Heart right ventricle (tissue), 16 donors: ENCODE results near the gene ZFHX3. TPM values are rescaled to one million over a fixed set of nuclear protein-coding genes. Genes with fewer than 3 reads are reported as not detected.

Experiments
- ATAC-seq, 8 donors: fragments of 200-7000 bp; cut with Tn5 transposase; one replicate each; pipeline ENCODE4 v1.9.1; 2020; ENCODE audit warnings: mild to moderate bottlenecking in 8 of 8, moderate library complexity in 8 of 8, moderate number of reproducible peaks in 1 of 8
- DNase-seq, 2 donors: peaks; one replicate each; pipeline ENCODE4 v3.0.0-alpha.2; 2020
- H3K27ac ChIP-seq, 10 donors: fragments of 200-600 bp; sonication (generic) in 2 of 10; one replicate each; pipeline versions ENCODE4 v1.5.0 to v1.8.0; 2020 to 2022; ENCODE audit warnings: mild to moderate bottlenecking in 3 of 10
- H3K27me3 ChIP-seq, 7 donors: fragments of 200-600 bp; one replicate each; pipeline ENCODE4 v1.8.0; 2021 to 2022; ENCODE audit warnings: mild to moderate bottlenecking in 2 of 7
- H3K36me3 ChIP-seq, 9 donors: fragments of 200-600 bp; sonication (generic) in 1 of 9; one replicate each; pipeline versions ENCODE4 v1.5.0 to v1.8.0; 2020 to 2022; ENCODE audit warnings: mild to moderate bottlenecking in 2 of 9
- H3K4me1 ChIP-seq, 9 donors: fragments of 200-600 bp; sonication (generic) in 1 of 9; one replicate each; pipeline versions ENCODE4 v1.5.0 to v1.8.0; 2020 to 2022; ENCODE audit warnings: mild to moderate bottlenecking in 4 of 9
- H3K4me3 ChIP-seq, 10 donors: fragments of 200-600 bp; sonication (generic) in 2 of 10; one replicate each; pipeline versions ENCODE4 v1.5.0 to v1.8.0; 2020 to 2022; ENCODE audit warnings: mild to moderate bottlenecking in 7 of 10, moderate library complexity in 2 of 10
- H3K9me3 ChIP-seq, 11 donors: fragments of 200-600 bp in 10 of 11; sonication (generic) in 2 of 11; one replicate each; pipeline versions ENCODE4 v1.5.0 to v1.8.0; 2013 to 2022; ENCODE audit warnings: mild to moderate bottlenecking in 2 of 11, control low read depth in 1 of 11, moderate library complexity in 1 of 11
- WGBS, 2 donors: extraction: QIAGEN DNeasy Blood & Tissue Kit; methylation state at CpG; one replicate each; pipeline ENCODE4 v1.1.7; 2013; ENCODE audit warnings: inconsistent platforms in 1 of 2; 5-methylcytosine and 5-hydroxymethylcytosine counted together
- intact Hi-C, 10 donors: fragments of 100-400 bp; cut with DNase I; formaldehyde crosslinking; loops; one replicate each; pipeline versions ENCODE4 v1.11.1 to v1.14.2; 2022
- long read RNA-seq, 3 donors: library from polyadenylated mRNA; unstranded; transcript quantifications; one replicate each; pipeline ENCODE4 v2.0.0, GENCODE V29; 2020 to 2021
- polyA plus RNA-seq, 2 donors: library from polyadenylated mRNA; stranded (reverse); fragments of 200-250 nt; gene quantifications; one replicate each; pipeline ENCODE4 v1.2.3, GENCODE V29; 2013
- total RNA-seq, 10 donors: library from RNA; stranded (reverse); fragmentation: NEBNext Ultra II Directional in 3 of 10; extraction: Animal tissue kit (Norgen Biotek cat#: 25700) in 3 of 10; gene quantifications; one replicate each; pipeline versions ENCODE4 v1.2.1 to v1.2.4, GENCODE V29; 2021 to 2023
- TF ChIP-seq, protein P1 (sequence below), 9 donors: fragments of 200-600 bp; sonication (generic) in 2 of 9; IDR thresholded peaks; one replicate each; pipeline versions ENCODE4 v1.5.0 to v1.8.0; 2021 to 2022; ENCODE audit warnings: antibody characterized with exemption in 9 of 9, mild to moderate bottlenecking in 5 of 9, moderate library complexity in 1 of 9
- donor health status: Arrhythmogenic right ventricular cardiomyopathy.
- donor health status: ischemic (EF 13 %, LVEDD 7.1; RV severe dilation, severe dysfunction).
- donor health status: healthy with polysubstance abuse.
- donor health status: DM: no; HTN: yes; CAD: no.
- donor health status: DM: no; HTN: no; CAD: no.
- donor health status: ischemic (EF 25% LVEDD 6.9; RV normal size, moderate dysfunction).
- donor health status: ischemic (EF 25% LVEDD 5.7; RV mildly dilated, moderate dysfunction).
- donor health status: healthy.
- donor health status: DM: yes; HTN: yes; CAD: no.
- donor health status: Ischemic cardiomyopathy.
- donor health status: ischemic (EF 35%, LVEDD 5.7; RV mildly dilated, moderate dysfunction).
- donor health status: nonischemic (EF 11% LVEDD 7.7; RV severe dilation, severe dysfunction).
- donor health status: DM: yes; HTN: yes; CAD: no.
- donor health status: PGD.
- donor health status: ischemic (EF 29% LVEDD 5.4; RV normal size, mild dysfunction).
- donor health status: nonischemic (EF 23%, LVEDD 6.1; RV moderate dilation, normal function).

ZFHX3 gene, protein sequence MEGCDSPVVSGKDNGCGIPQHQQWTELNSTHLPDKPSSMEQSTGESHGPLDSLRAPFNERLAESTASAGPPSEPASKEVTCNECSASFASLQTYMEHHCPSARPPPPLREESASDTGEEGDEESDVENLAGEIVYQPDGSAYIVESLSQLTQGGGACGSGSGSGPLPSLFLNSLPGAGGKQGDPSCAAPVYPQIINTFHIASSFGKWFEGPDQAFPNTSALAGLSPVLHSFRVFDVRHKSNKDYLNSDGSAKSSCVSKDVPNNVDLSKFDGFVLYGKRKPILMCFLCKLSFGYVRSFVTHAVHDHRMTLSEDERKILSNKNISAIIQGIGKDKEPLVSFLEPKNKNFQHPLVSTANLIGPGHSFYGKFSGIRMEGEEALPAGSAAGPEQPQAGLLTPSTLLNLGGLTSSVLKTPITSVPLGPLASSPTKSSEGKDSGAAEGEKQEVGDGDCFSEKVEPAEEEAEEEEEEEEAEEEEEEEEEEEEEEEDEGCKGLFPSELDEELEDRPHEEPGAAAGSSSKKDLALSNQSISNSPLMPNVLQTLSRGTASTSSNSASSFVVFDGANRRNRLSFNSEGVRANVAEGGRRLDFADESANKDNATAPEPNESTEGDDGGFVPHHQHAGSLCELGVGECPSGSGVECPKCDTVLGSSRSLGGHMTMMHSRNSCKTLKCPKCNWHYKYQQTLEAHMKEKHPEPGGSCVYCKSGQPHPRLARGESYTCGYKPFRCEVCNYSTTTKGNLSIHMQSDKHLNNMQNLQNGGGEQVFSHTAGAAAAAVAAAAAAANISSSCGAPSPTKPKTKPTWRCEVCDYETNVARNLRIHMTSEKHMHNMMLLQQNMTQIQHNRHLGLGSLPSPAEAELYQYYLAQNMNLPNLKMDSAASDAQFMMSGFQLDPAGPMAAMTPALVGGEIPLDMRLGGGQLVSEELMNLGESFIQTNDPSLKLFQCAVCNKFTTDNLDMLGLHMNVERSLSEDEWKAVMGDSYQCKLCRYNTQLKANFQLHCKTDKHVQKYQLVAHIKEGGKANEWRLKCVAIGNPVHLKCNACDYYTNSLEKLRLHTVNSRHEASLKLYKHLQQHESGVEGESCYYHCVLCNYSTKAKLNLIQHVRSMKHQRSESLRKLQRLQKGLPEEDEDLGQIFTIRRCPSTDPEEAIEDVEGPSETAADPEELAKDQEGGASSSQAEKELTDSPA (N-terminal part only)
- 10 to 100 TPM in 6 of 10 donors, 1 to 10 TPM in 4; 7.9 to 15.2 (median 11.7) TPM for total RNA-seq
- 1 to 10 TPM; 1.6 to 4.0 TPM for polyA plus RNA-seq
- long read RNA-seq, donor 1, partial matches to known transcripts: 1 of 4 reads
- long read RNA-seq, donor 1, other reads (novel, unspliced or antisense): 3 of 4 reads
- long read RNA-seq, donor 2, partial matches to known transcripts: 2 of 16 reads
- long read RNA-seq, donor 2, other reads (novel, unspliced or antisense): 14 of 16 reads
- long read RNA-seq, donor 3, partial matches to known transcripts: 7 of 10 reads
- long read RNA-seq, donor 3, other reads (novel, unspliced or antisense): 3 of 10 reads

DNA sequence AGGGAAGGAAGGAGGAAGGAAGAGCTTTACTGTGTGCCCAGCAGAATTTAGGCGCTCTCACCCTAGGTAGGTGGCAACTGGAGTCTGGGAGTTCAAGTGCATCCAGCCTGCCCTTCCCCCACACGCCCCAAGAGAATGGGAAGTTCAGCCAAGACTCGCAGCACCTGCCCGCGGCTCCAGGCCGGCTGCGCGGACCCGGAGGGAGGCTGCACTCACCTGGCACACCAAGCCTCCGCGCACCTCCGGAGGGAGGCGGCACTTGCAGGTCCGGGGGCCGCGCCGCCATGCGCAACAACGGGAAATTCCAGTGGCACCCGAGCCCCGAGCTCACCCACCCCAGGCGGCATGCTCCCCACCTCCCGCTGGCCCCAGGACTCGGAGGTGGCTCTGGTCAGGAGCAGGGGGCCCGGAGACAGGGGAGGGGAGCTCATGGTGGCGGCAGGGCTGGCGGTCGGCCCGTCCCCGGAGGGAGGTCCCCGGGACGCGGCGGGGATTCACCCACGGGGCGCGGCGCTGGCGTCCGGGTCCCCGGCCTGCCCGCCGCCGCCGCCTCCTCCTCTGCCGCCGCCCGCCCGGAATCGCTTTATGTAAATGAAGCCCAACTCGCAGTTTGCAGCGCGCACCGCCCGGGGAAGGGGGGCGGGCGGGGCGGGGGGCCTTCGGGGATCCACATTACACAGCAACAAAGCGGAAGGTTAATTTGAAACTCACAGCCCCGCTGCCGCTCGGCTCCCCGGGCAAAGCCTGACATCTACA lies at the start of gene ZFHX3:
ZFHX3 (minus strand) TSS at position 593 of the 756 bp plus-strand sequence. CDS start 87,983 bp downstream, outside the sequence.
- TF ChIP-seq, protein P1, sequence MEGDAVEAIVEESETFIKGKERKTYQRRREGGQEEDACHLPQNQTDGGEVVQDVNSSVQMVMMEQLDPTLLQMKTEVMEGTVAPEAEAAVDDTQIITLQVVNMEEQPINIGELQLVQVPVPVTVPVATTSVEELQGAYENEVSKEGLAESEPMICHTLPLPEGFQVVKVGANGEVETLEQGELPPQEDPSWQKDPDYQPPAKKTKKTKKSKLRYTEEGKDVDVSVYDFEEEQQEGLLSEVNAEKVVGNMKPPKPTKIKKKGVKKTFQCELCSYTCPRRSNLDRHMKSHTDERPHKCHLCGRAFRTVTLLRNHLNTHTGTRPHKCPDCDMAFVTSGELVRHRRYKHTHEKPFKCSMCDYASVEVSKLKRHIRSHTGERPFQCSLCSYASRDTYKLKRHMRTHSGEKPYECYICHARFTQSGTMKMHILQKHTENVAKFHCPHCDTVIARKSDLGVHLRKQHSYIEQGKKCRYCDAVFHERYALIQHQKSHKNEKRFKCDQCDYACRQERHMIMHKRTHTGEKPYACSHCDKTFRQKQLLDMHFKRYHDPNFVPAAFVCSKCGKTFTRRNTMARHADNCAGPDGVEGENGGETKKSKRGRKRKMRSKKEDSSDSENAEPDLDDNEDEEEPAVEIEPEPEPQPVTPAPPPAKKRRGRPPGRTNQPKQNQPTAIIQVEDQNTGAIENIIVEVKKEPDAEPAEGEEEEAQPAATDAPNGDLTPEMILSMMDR (IDR thresholded peaks at IDR 0.05): peak in 5 of 9 donors; percentile 11 to 57 (median 44)
- Histone ChIP-seq H3K9me3 (no peaks in the 10 kb centered on the region), H3K4me1 (peaks cover 22 to 89% (median 67%) of the 10 kb centered on the region in 9 donors), H3K4me3 (peak within 1 kb of the TSS; percentile 59 to 94 (median 82)), H3K27me3 (peaks cover 0 to 15% (median 0%) of the 10 kb centered on the region in 7 donors), H3K27ac (peak within 1 kb of the TSS; percentile 77 to 96 (median 92)), H3K36me3 (no peaks in the 10 kb centered on the region)
- ATAC-seq (peak; percentile 66 to 81 (median 72)), DNase-seq (peak; percentile 68 to 76)
- WGBS, 2 donors: 1 to 2% methylated on average over 55 to 64 of the region's 64 CpGs
- intact Hi-C loops: loop anchor here in 8 of 10 donors (1.0 to 10.0 kb wide), 8 partner anchors 60 to 545 kb away; no protein-coding TSS in a partner anchor

- 80 to 97% methylated on average over 3 of the region's 3 CpGs for WGBS, 2 donors
- Histone ChIP-seq H3K36me3 (no peaks in the 10 kb centered on the region), H3K27me3 (no peaks in the 10 kb centered on the region), H3K4me3 (no peak overlapping the region), H3K9me3 (no peaks in the 10 kb centered on the region), H3K27ac (no peak overlapping the region), H3K4me1 (peaks cover 0 to 25% (median 17%) of the 10 kb centered on the region in 9 donors)
- intact Hi-C loops: no loop called here
- TF ChIP-seq, protein P1 (IDR thresholded peaks at IDR 0.05): no peak
- ATAC-seq (no peak), DNase-seq (no peak)
These were observed 48.6 kb upstream of the ZFHX3 start for GRCh38 chr16:73096510-73096909.

GRCh38 chr16:73095885-73096421 lies 48.0 kb upstream of the ZFHX3 start:
- DNase-seq: no peak
- TF ChIP-seq, protein P1 (IDR thresholded peaks at IDR 0.05): no peak
- Histone ChIP-seq H3K36me3 (no peaks in the 10 kb centered on the region), H3K9me3 (no peaks in the 10 kb centered on the region), H3K4me1 (peaks cover 0 to 25% (median 17%) of the 10 kb centered on the region in 9 donors), H3K27me3 (no peaks in the 10 kb centered on the region), H3K27ac (no peak overlapping the region), H3K4me3 (no peak overlapping the region)
- WGBS, 2 donors: 26 to 32% methylated on average over 9 of the region's 9 CpGs
- intact Hi-C loops: no loop called here
- ATAC-seq: peak in 1 of 8 donors; percentile 59
